ENCODE measurements around the gene MEX3C.

The MEX3C gene

GRCh38 chr18:51191128-51191717 lies 6.3 kb downstream of the MEX3C start:
- DNase-seq = peak; percentile 29

GRCh38 chr18:51190000-51190399 lies 7.5 kb downstream of the MEX3C start:
- no peak for DNase-seq

GRCh38 chr18:51188024-51188701 lies 9.3 kb downstream of the MEX3C start:
- no peak for DNase-seq

- no peak for DNase-seq
Measured at GRCh38 chr18:51185075-51185474, 12.4 kb downstream of the MEX3C start.

- DNase-seq = no peak
Measured at GRCh38 chr18:51184091-51184457, 13.4 kb downstream of the MEX3C start.

GRCh38 chr18:51183372-51184090 lies 13.9 kb downstream of the MEX3C start:
- no peak for DNase-seq

GRCh38 chr18:51182824-51183223 lies 14.7 kb downstream of the MEX3C start:
- DNase-seq = no peak

- no peak for DNase-seq
Measured at GRCh38 chr18:51171625-51172259, 25.7 kb downstream of the MEX3C start.

GRCh38 chr18:51171223-51171622 lies 26.3 kb downstream of the MEX3C start:
- no peak for DNase-seq

- no peak for DNase-seq
Measured at GRCh38 chr18:51170664-51171063, 26.8 kb downstream of the MEX3C start.

- no peak for DNase-seq
Measured at GRCh38 chr18:51169731-51170130, 27.8 kb downstream of the MEX3C start.

- DNase-seq = no peak
Measured at GRCh38 chr18:51168960-51169662, 28.4 kb downstream of the MEX3C start.

GRCh38 chr18:51168026-51168742 lies 29.3 kb downstream of the MEX3C start:
- DNase-seq = no peak

- no peak for DNase-seq
Measured at GRCh38 chr18:51165296-51165695, 32.2 kb downstream of the MEX3C start.

- no peak for DNase-seq
Measured at GRCh38 chr18:51164761-51165281, 32.7 kb downstream of the MEX3C start.

- DNase-seq = no peak
Measured at GRCh38 chr18:51164342-51164741, 33.1 kb downstream of the MEX3C start.

GRCh38 chr18:51163543-51163942 lies 33.9 kb downstream of the MEX3C start:
- no peak for DNase-seq

GRCh38 chr18:51162617-51163016 lies 34.9 kb downstream of the MEX3C start:
- no peak for DNase-seq

- DNase-seq = no peak
Measured at GRCh38 chr18:51160646-51161045, 36.8 kb downstream of the MEX3C start.

- no peak for DNase-seq
Measured at GRCh38 chr18:51157215-51157614, 40.3 kb downstream of the MEX3C start.

- DNase-seq = no peak
Measured at GRCh38 chr18:51154431-51155063, 42.9 kb downstream of the MEX3C start.

Measured in activated CD4-positive, alpha-beta T cell treated with anti-CD3 and anti-CD28 coated beads for 48 hours (primary cell).